ENCODE measurements around the gene AJAP1.

Gene AJAP1

GRCh38 chr1:4699376-4700301 lies 45.2 kb downstream of the AJAP1 start:
- DNase-seq (ENCODE audit: low read depth in 3 of 3), result no peak

GRCh38 chr1:4700801-4701200 lies 46.4 kb downstream of the AJAP1 start:
- DNase-seq (ENCODE audit: low read depth in 3 of 3), result no peak

DNA sequence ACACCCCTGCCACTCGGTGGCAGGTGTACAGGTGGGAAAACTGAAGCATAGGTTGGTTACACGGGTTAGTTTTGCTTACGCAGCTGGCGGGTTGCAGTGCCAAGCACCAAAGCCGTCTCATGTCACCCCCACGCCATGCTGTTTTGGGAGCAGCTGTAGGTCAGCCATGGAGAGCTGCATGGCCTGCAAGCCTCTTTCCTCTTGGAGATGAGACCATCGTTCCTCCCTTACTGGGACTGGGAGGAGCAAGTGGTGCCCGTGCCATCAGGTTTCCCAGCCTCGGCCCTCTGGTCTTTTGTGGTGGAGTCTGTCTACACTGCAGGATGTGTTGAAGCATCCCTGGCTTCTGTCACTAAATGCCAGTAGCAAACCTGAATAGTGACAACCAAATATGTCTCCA lies 46.9 kb downstream of the AJAP1 start:
- DNase-seq (ENCODE audit: low read depth in 3 of 3), result no peak

DNA sequence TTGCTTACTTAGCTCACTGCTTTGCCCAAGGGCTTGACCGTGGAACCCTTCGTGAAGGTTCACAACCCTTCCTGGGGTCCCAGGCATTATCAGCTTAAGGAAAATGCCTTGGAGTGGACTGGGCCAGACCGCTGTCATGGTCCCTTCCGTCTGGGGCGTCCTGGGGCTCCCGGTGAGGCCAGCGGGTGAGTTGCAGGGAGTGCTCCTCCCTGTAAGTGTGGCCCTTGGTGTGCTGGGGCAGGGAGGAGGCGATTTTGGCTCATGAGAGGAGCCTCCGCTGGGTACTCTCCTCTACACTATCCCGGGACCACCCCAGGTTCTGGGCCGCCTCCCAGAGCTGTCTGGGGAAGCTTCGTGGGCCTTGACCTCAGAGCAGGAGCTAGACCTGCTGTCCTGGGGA lies 48.1 kb downstream of the AJAP1 start:
- DNase-seq (ENCODE audit: low read depth in 3 of 3), result no peak

- no peak for DNase-seq (ENCODE audit: low read depth in 3 of 3)
These were observed 48.5 kb downstream of the AJAP1 start for GRCh38 chr1:4702932-4703331.

- no peak for DNase-seq (ENCODE audit: low read depth in 3 of 3)
These were observed 49.2 kb downstream of the AJAP1 start for GRCh38 chr1:4703646-4704045.

- no peak for DNase-seq (ENCODE audit: low read depth in 3 of 3)
These were observed 54.6 kb downstream of the AJAP1 start for GRCh38 chr1:4708840-4709507.

GRCh38 chr1:4709641-4710040 lies 55.2 kb downstream of the AJAP1 start:
- DNase-seq (ENCODE audit: low read depth in 3 of 3), result no peak

- no peak for DNase-seq (ENCODE audit: low read depth in 3 of 3)
These were observed 56.4 kb downstream of the AJAP1 start for GRCh38 chr1:4710592-4711415.

DNA sequence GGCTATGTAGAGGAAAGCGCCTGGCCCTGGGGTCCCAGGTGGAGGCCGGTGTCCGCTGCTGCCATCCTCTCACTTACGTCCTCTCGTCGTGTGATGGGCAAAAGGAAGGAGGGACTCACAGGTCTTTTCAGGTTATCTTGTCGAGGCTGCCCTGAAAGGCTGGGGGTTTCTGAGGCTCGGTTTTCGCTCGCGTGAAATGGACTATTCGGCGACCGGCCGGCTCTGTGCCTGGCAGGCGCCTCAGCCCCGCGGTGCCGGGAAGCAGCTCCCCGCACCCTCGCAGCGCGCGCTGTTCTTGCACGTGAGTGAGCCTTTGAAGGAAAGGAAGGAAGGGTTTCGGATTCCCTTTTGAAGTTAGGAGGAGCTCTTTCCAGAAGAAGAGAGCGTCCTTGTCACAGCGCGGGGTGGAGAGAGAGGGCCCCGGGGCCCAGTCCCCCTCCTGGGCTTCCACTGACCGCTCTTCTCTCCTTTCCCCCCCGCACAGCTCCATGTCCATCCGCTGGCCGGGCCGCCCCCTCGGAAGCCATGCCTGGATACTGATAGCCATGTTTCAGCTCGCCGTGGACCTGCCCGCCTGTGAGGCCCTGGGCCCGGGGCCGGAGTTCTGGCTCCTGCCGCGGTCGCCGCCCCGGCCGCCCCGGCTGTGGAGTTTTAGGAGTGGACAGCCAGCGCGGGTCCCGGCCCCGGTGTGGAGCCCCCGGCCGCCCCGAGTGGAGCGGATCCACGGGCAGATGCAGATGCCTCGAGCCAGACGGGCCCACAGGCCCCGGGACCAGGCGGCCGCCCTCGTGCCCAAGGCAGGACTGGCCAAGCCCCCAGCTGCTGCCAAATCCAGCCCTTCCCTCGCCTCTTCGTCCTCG lies 57.2 kb downstream of the AJAP1 start:
- DNase-seq (ENCODE audit: low read depth in 3 of 3), result no peak

DNA sequence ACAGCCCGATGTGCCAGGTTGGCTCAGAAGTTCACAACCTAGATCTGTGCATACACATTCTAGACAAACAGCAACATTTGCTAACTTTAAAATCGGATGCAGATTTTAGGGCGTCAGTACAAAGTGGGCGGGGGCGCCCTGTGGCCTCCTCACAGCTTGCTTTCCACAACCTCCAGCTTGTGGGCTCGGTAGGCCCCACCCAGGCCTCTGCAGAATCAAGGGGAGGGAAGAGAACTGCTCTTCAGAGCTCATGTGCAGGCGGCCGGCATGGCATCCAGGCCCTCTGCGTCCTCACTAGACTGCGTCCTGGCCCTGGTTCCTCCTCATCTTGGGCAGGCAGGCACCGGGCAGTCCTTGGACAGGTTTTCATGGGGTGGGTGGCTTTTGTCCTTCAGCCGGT lies 59.3 kb downstream of the AJAP1 start:
- no peak for DNase-seq (ENCODE audit: low read depth in 3 of 3)

DNA sequence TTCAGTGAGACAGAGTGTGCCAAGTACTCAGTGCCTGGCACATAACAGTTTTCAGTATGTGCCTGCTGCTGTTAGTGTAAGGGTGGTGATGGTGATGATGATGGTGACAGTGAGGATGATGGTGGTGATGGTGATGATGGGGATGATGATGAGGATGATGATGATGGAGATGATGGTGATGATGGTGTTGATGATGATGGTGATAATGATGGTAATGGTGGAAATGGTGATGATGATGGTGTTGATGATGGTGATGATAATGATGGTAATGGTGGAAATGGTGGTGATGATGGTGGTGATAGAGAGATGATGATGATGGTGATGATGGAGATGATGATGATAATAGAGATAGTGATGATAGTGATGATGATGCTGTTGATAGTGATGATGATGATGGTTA lies 62.0 kb downstream of the AJAP1 start:
- DNase-seq (ENCODE audit: low read depth in 3 of 3), result no peak

- no peak for DNase-seq (ENCODE audit: low read depth in 3 of 3)
These were observed 63.7 kb downstream of the AJAP1 start for GRCh38 chr1:4718071-4718470.

DNA sequence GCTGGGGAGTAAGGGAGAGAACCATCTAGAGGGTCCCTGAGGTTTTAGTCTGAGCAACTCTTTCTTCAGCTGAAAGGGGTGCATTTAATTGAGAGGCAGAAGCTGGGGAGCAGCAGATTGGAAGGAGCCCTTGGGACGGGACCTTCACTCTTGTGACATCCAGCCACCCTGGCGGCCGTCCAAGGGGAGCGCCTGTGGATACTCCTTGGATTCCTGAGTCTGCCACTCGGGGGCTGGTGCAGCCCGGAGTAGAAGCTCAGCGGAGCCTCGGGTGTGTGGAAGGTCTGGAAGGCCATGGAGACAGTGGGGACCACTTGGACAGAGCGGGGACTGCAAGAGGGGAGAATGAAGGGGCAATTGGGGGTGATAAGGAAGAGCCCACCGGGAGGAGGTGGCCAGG lies 68.7 kb downstream of the AJAP1 start:
- no peak for DNase-seq (ENCODE audit: low read depth in 3 of 3)

GRCh38 chr1:4724001-4724400 lies 69.6 kb downstream of the AJAP1 start:
- no peak for DNase-seq (ENCODE audit: low read depth in 3 of 3)

GRCh38 chr1:4724695-4725250 lies 70.4 kb downstream of the AJAP1 start:
- no peak for DNase-seq (ENCODE audit: low read depth in 3 of 3)

GRCh38 chr1:4725416-4725815 lies 71.0 kb downstream of the AJAP1 start:
- DNase-seq (ENCODE audit: low read depth in 3 of 3), result no peak

- no peak for DNase-seq (ENCODE audit: low read depth in 3 of 3)
These were observed 72.4 kb downstream of the AJAP1 start for GRCh38 chr1:4726620-4727341.

DNA sequence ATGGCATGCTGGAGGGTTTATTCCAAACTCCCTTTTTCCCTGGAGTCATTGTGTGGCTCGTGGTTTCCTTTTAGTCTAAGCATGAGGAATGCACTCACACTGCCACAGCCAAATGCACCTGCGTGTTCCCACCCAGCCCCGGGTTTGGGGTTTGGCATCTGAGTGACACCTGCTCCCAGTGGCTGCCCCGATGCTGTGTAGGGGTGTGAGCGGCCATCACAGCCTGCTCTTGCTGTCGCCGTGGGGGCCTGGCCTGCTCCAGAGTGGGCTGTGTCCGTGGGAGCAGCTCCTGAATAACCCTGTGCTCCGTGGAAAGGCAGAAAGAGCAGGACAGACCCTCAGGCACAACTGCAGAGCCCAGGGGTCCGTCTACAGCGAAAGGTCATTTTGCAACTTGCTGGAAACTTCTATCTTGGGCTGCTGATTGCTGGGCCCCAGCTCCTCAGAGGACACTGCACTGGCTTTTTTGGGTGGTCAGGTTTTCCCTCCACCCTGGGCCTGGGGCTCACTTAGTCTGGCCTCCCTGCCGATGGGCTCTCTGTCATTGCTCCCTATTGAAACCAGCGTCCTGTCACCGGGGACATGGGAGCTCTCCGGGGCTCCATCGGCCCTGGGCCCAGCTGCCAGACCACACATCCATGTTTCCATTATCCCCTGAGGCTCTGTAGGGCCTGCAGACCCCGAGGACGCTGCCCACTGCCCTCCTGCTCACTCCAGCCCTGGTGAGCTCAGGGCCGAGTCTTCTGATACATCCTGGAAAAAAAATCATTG lies 74.1 kb downstream of the AJAP1 start:
- DNase-seq (ENCODE audit: low read depth in 3 of 3), result no peak

DNA sequence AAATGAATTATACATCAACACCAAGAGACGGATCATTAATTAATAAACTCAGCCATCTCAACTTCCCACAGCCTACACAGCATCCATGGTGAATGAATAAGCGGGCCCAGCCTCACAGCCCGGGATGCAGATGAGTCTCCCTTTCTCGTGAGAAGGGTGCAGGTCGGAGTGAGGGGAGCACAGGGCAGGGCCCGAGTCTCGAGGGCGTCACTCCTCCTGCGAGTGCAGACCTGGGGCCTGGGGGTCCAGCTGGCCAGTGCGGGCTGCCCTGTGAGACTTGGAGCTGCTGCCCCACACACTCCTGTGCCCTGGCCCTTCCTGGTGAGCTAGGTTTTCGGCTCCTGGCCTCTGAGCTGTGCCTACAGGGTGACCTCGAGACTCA lies 74.7 kb downstream of the AJAP1 start:
- DNase-seq (ENCODE audit: low read depth in 3 of 3), result no peak
